Sigmoid colon (tissue), 7 donors: ENCODE results near the gene KCNQ4. TPM values are rescaled to one million over a fixed set of nuclear protein-coding genes. Genes with fewer than 3 reads are reported as not detected.

ENCODE experiments used
- DNase-seq: peaks from one replicate; pipeline ENCODE4 v3.0.0-alpha.2; 2019
- H3K27ac ChIP-seq, 4 donors: fragments of 200-600 bp; sonication (generic); one replicate each; pipeline ENCODE4 v1.5.1; 2016 to 2019; ENCODE audit warnings: mild to moderate bottlenecking in 1 of 4
- H3K27me3 ChIP-seq, 3 donors: fragments of 200-600 bp; sonication (generic); one replicate each; pipeline ENCODE4 v1.5.1; 2019; ENCODE audit warnings: mild to moderate bottlenecking in 1 of 3
- H3K36me3 ChIP-seq, 4 donors: fragments of 200-600 bp; sonication (generic); one replicate each; pipeline ENCODE4 v1.5.1; 2016 to 2019
- H3K4me1 ChIP-seq, 4 donors: fragments of 200-600 bp; sonication (generic); one replicate each; pipeline ENCODE4 v1.5.1; 2017 to 2019
- H3K4me3 ChIP-seq, 4 donors: fragments of 200-600 bp; sonication (generic); one replicate each; pipeline ENCODE4 v1.5.1; 2017 to 2019; ENCODE audit warnings: mild to moderate bottlenecking in 2 of 4, moderate library complexity in 1 of 4
- H3K9me3 ChIP-seq, 4 donors: fragments of 200-600 bp in 3 of 4; sonication (generic) in 3 of 4; one replicate each; pipeline versions ENCODE4 v1.5.1 to v1.6.1; 2013 to 2019
- CTCF ChIP-seq, 4 experiments: fragments of 450-650 bp in 3 of 4; fragments of 200-600 bp in 1 of 4; IDR thresholded peaks; one replicate each; pipeline ENCODE4 v1.5.1; 2016 to 2019; ENCODE audit warnings: antibody characterized with exemption in 4 of 4, mild to moderate bottlenecking in 3 of 4, moderate library complexity in 2 of 4
- EP300 ChIP-seq, 4 donors: sonication (generic); formaldehyde crosslinking; IDR thresholded peaks; one replicate each; pipeline ENCODE4 v1.6.1; 2017; ENCODE audit warnings: antibody characterized with exemption in 4 of 4
- POLR2A ChIP-seq, 2 donors: fragments of 450-650 bp; IDR thresholded peaks; one replicate each; pipeline ENCODE4 v1.6.1; 2016; ENCODE audit warnings: antibody characterized with exemption in 2 of 2, mild to moderate bottlenecking in 2 of 2, moderate library complexity in 2 of 2
- POLR2AphosphoS5 ChIP-seq, 4 donors: sonication (generic); formaldehyde crosslinking; IDR thresholded peaks; one replicate each; pipeline ENCODE4 v1.6.1; 2017; ENCODE audit warnings: antibody characterized with exemption in 4 of 4
- WGBS, 2 donors: extraction: QIAGEN DNeasy Blood & Tissue Kit; methylation state at CpG; one replicate each; pipeline ENCODE4 v1.1.7; 2013; 5-methylcytosine and 5-hydroxymethylcytosine counted together
- intact Hi-C: fragments of 100-400 bp; cut with DNase I; formaldehyde crosslinking; loops from one replicate; pipeline ENCODE4 v1.15.1; 2023
- polyA plus RNA-seq, 3 donors: library from polyadenylated mRNA; stranded (reverse); fragments of 200-250 nt; gene quantifications; one replicate each; pipeline ENCODE4 v1.2.3, GENCODE V29; 2013
- total RNA-seq, 4 donors: library from RNA; depleted of rRNA; stranded (reverse); fragments of >200 nt; gene quantifications; one replicate each; pipeline ENCODE4 v1.1.0, GENCODE V29; 2016
- donor health status: healthy with polysubstance abuse.
- donor health status: Bipolar disorder and iron deficiency.
- donor health status: healthy.

The KCNQ4 gene
- total and polyA plus RNA-seq, 7 donors = 0.60 to 10.8 (median 6.3) TPM; not detected in 1

GRCh38 chr1:40810927-40811326 is 27.3 kb downstream of the KCNQ4 start:
- no peaks in the 10 kb centered on the region for H3K9me3 ChIP-seq
- peaks cover 0 to 38% (median 21%) of the 10 kb centered on the region in 4 donors for H3K4me1 ChIP-seq
- WGBS, 2 donors = 67 to 87% methylated on average over 5 of the region's 5 CpGs
- no peak for DNase-seq
- no peak overlapping the region for H3K4me3 ChIP-seq
- no peaks in the 10 kb centered on the region for H3K36me3 ChIP-seq
- no peak for TF ChIP-seq POLR2A (IDR thresholded peaks at IDR 0.05)
- no peak for TF ChIP-seq EP300 (IDR thresholded peaks at IDR 0.05)
- TF ChIP-seq CTCF (IDR thresholded peaks at IDR 0.05) = no peak
- TF ChIP-seq POLR2AphosphoS5 (IDR thresholded peaks at IDR 0.05) = no peak
- no peaks in the 10 kb centered on the region for H3K27me3 ChIP-seq
- intact Hi-C loops = no loop called here
- no peak overlapping the region for H3K27ac ChIP-seq

GRCh38 chr1:40815420-40815819 is 31.8 kb downstream of the KCNQ4 start:
- Histone ChIP-seq H3K36me3 (peaks cover 0 to 27% (median 4%) of the 10 kb centered on the region in 4 donors), H3K4me1 (peaks cover 0 to 25% (median under 1%) of the 10 kb centered on the region in 4 donors), H3K9me3 (no peaks in the 10 kb centered on the region), H3K27ac (no peak overlapping the region), H3K27me3 (no peaks in the 10 kb centered on the region), H3K4me3 (no peak overlapping the region)
- intact Hi-C loops = no loop called here
- TF ChIP-seq POLR2AphosphoS5 (IDR thresholded peaks at IDR 0.05) = no peak
- TF ChIP-seq EP300 (IDR thresholded peaks at IDR 0.05) = no peak
- no peak for TF ChIP-seq CTCF (IDR thresholded peaks at IDR 0.05)
- no peak for TF ChIP-seq POLR2A (IDR thresholded peaks at IDR 0.05)
- 67 to 70% methylated on average over 9 of the region's 9 CpGs for WGBS, 2 donors
- DNase-seq = no peak

- no peak for DNase-seq
- Histone ChIP-seq H3K27me3 (no peaks in the 10 kb centered on the region), H3K36me3 (peaks cover 0 to 51% (median 8%) of the 10 kb centered on the region in 4 donors), H3K4me3 (peak overlapping the region in 3 of 4 donors; percentile 25 to 34 (median 28)), H3K27ac (no peak overlapping the region), H3K4me1 (peaks cover 0 to 35% (median 6%) of the 10 kb centered on the region in 4 donors), H3K9me3 (no peaks in the 10 kb centered on the region)
- no peak for TF ChIP-seq POLR2AphosphoS5 (IDR thresholded peaks at IDR 0.05)
- 34 to 60% methylated on average over 19 of the region's 19 CpGs for WGBS, 2 donors
- intact Hi-C loops = no loop called here
Measured at GRCh38 chr1:40817791-40818263, 34.2 kb downstream of the KCNQ4 start.

- Histone ChIP-seq H3K9me3 (no peaks in the 10 kb centered on the region), H3K4me1 (peaks cover 0 to 35% (median 6%) of the 10 kb centered on the region in 4 donors), H3K27me3 (no peaks in the 10 kb centered on the region), H3K27ac (no peak overlapping the region), H3K4me3 (peak overlapping the region in 3 of 4 donors; percentile 25 to 34 (median 28)), H3K36me3 (peaks cover 0 to 51% (median 8%) of the 10 kb centered on the region in 4 donors)
- intact Hi-C loops = no loop called here
- TF ChIP-seq CTCF (IDR thresholded peaks at IDR 0.05) = no peak
- no peak for TF ChIP-seq POLR2AphosphoS5 (IDR thresholded peaks at IDR 0.05)
- TF ChIP-seq POLR2A (IDR thresholded peaks at IDR 0.05) = no peak
- TF ChIP-seq EP300 (IDR thresholded peaks at IDR 0.05) = no peak
- no peak for DNase-seq
- WGBS, 2 donors = 4 to 6% methylated on average over 59 of the region's 59 CpGs
Measured at GRCh38 chr1:40818264-40818961, 34.8 kb downstream of the KCNQ4 start.

GRCh38 chr1:40819101-40819500 is 35.5 kb downstream of the KCNQ4 start:
- H3K36me3 ChIP-seq = peaks cover 0 to 51% (median 8%) of the 10 kb centered on the region in 4 donors
- H3K4me3 ChIP-seq = no peak overlapping the region
- no peak for DNase-seq
- no peaks in the 10 kb centered on the region for H3K9me3 ChIP-seq
- peaks cover 0 to 41% (median 10%) of the 10 kb centered on the region in 4 donors for H3K4me1 ChIP-seq
- H3K27ac ChIP-seq = no peak overlapping the region
- intact Hi-C loops = no loop called here
- 57 to 74% methylated on average over 26 of the region's 26 CpGs for WGBS, 2 donors
- H3K27me3 ChIP-seq = no peaks in the 10 kb centered on the region
- TF ChIP-seq POLR2AphosphoS5 (IDR thresholded peaks at IDR 0.05) (no peak), POLR2A (IDR thresholded peaks at IDR 0.05) (no peak), CTCF (IDR thresholded peaks at IDR 0.05) (no peak), EP300 (IDR thresholded peaks at IDR 0.05) (no peak)
